HG03571 (cell line): ENCODE results near the gene COX4I1.
"Not testable (repeated sequence)": the region's sequence is repeated elsewhere in the genome, so short reads cannot be mapped to it uniquely, and the experiment has no call there.

Experiments used
- ATAC-seq: cut with Tn5 transposase; IDR thresholded peaks from one replicate; pipeline ENCODE4 v1.9.1; 2021; ENCODE audit not compliant: unreplicated experiment

Gene COX4I1

DNA sequence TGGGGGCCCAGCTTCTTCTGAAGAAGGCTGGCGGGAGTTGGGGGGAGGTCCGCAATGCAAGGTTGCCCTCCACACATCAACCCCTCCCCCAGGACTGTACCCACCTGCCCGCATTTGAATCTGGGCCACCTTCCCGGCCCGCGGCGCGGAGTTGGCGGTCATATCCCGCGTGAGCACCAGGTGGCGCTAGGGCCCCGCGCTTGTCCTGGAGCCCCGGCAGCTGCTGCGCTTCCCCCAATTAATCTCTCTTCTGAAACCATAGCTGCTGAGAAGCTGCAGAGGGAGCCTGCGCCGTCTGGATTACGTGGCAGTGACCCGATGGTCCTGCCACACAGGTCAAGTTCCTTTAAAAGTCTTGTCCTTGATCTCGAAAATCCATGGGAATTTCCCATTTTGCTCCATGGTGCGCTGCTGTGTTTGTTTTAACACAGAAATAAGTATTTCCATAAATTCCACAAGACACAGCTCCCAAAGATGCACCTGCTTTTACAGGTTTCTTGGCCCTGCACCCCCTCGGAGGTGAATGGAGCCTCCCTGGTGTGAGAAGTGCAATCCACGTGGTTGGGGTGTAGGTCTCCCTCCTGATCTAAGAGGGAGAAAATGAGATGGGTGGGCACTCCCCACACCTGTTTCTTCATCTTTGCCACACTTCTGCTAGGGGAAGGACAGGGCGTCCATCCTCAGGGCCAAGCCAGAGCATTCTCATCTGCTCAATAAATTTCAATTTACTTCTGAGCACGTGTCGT is 22.1 kb downstream of the COX4I1 start:
- peak; percentile 78 for ATAC-seq

DNA sequence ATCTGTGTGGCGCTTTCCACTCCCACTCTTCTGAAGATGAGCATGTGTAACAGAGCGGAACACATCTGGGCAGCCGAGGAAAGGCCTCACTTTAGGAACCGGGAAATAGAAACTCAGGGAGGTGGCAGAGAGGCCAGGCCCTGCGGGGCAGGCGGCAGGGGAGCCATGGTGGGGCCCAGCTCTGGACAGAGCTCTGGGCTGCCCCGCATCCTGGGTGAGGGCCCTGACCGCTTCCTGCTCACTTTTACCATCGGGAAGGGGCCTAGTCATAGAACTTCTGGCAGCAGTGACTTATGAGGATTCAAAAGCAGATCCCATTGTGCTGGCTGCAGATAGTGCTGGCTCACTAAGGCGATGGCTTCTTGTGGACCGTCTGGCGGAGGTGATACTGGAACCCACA is 22.6 kb downstream of the COX4I1 start:
- no peak for ATAC-seq

DNA sequence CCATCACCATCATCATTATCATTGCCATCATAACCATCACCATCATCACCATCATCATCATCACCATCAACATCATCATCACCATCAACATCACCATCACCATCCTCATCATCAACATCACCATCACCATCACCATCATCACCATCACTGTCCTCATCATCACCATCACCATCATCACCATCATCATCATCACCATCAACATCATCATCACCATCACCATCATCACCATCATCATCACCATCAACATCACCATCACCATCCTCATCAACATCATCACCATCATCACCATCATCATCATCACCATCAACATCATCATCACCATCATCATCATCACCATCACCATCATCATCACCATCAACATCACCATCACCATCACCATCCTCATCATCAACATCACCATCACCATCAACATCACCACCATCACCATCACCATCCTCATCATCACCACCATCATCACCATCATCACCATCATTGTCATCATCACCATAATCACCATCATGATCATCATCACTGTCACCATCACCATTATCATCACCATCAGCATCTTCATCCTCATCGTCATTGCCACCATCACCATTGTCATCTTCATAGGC is 23.9 kb downstream of the COX4I1 start:
- no peak for ATAC-seq

DNA sequence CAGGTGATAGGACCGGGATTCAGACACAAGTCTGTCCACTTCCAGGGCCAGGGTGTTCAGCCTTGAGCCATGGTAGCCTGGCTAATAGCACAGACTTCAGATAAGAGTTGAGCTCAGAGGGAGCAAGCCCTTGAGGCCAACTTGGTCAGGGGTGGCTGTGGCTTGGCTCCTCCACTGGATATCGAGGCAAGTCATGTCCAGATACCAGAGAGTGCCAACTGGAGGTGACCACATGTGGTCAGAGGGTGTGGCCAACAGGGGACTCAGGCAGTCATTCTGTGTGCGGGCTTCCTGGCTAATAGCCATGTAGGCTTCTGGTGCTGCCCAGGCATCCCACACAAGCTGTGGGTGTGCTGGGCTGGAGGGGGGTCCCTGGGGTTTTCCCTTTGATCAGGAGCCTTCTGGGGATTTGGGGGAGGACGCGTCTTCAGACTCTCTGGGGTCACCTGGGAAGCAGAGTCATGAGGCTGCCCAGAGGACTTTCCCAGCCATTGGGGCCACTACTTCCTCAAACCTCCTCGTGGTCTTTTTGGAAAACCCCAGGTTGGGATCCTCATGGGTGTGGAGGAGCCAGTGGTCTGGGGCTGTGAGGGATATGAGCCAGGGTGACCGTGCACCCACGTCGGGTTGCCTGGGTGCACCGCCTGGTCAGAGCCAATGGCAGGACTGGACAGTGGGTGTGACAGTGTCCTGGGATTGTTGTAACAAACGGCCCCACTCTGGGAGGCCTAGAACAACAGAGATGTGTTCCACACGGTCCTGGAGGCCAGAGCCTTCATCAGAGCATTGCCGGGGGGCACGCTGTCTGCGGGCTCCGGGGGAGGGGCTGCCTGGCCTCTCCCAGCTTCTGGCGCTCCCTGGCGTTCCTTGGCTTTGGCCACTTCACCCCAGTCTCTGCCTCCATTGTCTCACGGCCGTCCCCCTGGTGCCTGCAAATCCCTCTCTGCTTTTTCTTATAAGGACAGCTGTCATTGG is 25.0 kb downstream of the COX4I1 start:
- ATAC-seq: no peak

DNA sequence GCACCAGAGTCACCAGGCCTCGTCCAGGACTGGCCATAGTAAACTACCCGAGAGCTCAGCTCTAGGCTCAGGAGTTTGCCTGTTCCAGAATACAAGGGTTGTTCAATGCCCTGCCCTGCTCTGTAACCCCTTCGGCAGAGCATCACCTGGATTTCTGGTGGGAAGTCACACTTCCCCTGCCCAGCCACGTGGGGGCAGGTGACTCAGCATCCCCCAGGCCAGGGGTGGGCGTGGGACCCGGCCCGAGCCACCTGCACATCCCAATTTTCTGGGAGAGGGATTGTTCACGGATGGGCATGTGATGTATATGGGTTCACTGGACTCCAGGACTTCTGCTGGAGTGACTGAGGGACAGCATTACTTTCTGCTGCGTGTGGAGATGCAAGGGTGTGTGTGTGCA is 25.8 kb downstream of the COX4I1 start:
- ATAC-seq: no peak

DNA sequence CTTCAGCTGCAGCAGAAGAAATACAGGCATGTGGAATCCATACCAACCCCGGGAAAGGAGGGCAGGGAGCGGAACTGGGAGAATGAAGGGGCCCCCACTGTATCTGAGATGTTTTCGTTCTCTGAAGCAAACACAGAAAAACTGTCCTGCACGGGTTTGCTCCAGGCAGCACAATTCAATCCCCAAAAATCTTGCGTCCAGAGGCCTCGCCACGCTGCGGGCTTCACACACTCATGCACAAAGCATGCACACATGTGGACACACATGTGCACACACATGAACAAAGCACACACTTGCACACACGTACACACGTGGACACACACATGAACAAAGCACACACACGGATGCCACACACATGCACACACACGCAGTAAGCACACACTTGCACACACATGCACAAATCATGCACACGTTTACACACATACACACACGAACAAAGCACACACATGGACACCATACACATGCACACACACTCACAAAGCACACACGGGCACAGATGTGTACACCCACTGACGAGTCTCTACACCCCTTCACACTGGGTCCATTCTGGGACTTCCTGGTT is 27.3 kb downstream of the COX4I1 start:
- no peak for ATAC-seq

DNA sequence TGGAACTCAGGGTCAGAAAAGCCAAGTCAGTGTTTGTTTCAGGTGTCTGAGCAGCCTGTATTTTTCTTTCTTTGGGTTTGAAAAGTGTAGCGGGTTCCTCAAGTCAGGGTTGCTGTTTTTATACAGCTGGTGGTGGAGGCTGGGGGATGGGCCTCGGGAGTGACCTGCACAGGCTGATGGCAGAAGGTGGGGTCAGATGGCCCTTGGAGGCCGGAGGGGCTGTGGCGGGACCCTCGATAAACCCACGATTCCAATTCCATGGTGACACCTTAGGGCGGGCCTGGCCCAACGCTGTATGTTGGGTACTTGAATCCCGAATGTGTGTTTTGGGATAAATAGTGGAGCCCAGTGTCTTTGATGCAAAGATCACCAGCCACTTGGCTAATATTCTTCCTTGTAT is 28.7 kb downstream of the COX4I1 start:
- no peak for ATAC-seq

DNA sequence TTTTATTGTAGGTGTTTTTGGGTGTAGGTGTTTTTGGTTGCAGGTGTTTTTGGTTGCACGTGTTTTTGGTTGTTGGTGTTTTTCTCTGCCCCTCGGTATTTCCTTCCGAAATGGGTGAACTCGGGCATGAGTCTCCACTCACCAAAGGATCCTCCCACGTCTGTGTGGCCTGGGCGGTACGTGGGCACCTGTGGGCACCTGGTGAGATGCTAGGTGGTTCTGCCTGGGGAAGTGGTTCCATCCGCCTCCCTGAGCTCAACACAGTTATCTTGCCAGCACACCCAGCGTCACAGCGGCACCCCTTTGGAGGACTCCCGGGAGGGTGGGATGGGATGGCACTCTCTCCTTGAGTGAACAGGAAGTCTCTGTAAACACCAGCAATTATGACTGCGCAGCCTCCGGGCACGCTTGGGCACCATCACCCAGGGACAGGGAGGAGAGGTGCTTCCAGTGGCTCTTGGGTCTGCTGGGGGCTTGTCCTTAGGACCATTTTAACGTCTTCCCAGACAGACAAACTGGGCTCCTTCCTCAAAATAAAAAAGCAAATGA is 29.8 kb downstream of the COX4I1 start:
- ATAC-seq: no peak

DNA sequence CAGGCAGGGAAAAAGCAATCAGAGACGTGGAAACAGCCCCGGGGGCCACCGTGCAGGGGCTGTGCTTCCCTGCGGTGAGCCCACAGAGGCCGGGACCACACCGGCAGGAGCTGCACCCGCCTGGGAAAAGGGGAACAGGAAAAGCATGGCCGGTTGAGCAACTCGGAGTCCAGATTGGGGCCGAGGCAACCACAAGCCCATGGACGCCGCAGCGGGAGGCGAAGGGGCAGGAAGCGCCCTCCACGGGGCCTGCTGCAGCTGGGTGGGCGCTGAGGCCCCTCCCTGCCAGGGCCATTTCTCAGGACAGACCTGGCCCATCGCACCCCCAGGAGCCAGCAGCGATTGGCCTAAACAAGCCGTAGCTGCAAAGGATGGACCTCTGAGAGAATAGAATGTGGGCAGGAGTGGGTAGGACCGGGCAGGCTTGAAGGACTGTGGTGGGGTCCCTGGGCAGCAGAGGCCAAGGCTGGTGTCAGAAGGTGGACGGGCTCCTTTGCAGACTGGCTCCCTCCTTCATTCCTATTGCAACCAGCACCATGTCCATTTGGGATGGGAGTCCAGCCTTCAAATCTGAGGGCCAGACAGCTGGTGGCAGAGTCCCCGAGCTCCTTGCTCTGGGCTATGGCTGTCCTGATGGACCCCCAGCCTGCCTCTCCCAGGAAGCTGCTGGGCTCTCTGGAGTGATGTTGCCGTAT is 30.4 kb downstream of the COX4I1 start:
- ATAC-seq: no peak

DNA sequence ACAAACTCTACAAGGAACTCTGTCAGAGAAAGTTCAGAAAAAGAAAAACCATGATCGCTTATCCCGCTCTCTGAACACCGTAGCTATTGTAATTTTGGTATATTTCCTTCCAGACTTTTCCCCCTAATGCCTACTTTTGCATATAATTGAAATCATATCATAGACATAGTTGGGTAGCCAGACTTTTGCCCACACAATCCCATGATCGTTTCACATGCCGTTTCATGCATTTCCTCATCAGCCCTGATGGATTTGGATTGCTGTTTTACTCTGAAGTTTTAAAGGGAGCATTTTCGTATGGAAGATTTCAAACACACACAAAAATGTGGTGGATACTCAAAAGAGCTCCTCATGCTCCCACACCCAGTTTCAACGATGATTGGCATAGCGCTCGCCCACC is 31.3 kb downstream of the COX4I1 start:
- ATAC-seq: no peak

DNA sequence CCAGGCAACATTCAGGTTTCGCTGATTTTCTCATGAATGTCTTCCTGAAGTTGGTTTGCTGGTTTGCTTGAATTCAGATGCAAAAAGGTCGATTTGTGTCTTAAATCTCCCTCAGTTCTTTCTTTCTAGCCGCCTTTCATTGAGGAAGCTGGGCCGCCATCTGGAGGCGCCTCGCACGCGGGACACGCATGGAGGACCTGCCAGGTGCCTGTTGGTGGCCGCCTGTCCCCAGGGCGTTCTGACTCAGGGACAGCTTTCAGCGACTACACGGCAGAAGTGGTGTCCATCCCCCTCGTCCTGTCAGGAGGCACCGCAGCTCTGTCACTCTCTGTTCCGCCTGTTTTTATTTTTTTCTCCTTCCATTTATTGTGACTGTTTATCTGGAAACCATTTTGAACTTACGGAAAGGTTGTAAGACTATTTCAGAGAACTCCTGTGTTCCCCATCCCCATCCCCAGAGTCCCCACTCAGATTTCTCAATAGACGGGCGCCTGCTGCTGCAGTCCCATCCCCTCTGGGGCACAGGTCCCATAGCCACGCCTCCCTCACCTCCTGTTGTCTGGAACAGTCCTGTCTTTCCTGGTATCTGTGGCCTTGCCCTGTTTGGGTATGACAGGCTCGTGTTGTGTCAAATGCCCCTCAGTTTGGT is 33.2 kb downstream of the COX4I1 start:
- no peak for ATAC-seq

DNA sequence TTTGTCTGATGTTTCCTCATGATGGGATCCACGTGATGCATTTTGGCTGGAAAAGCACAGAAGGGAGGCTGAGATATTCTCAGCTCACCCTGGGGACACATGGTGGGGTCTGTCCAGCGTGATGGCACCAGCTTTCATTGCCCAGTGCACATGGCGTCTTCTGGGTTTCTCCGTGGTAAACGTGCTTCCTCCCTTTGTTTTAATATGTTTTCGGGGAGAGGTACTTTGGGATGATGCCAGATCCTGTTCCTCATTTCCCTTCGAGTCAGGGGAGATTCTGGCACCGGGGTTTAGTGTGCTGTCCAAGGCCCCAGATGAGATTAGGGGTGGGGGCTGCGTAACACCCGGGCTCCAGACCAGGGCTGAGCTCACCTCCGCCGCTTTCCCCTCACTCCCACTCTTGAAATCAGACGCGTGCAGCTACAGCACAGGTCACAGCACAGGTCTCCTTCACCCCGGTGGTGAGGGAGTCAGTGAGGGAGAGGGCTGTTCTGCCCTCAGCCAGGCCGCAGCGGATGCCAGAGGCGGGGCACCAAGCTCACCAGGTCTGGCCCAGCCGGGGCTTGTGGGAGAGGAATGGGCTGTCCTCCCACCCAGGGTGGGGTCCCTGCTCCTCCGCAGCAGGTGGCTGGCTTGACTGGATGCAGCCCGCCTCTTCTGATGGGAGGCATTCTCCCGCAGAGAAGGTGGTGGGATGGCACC is 33.9 kb downstream of the COX4I1 start:
- no peak for ATAC-seq

DNA sequence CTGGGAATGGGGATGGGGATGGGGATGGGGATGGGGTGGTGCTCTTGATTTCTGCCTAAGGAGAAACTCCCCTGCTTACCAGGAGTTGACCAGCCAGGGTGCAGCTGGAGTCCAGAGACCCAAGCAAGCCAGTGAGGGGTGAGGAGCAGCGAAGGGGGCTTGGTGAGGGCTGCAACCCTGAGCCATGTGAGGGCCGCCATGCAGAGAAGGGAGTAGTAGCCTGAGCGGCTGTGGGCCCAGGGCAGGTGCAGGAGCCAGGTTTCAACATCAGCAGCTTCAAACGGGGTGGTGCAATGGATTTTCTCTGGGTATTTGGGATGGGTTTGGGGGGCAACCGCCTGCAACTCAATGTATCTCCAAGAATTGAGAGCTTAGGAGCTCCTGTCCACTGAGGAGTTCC is 35.2 kb downstream of the COX4I1 start:
- no peak for ATAC-seq

DNA sequence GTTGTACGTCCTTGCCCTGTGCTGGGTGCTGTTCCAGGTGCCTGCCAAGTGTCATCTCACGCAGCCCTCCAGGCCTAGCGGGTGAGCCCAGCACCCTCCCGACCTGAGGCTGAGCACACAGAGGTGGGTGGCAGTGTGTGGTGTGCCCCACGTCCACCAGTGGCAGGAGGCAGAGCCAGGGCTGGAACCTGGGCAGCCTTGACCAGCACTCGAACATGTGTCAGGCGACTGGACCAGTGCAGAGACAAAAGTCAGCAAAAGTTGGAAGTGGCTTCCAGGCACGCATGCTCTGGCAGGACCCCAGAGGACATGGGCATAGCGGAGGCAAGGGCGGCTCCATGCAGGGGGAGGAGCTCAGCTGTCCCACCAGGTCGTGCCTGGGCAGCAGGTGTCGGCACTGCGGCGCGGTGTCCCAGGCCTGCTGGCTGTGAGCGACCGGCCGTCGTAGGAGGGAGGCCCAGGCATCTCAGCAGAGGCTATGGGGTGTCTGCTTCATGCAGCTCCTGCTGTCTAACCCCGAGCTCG is 35.8 kb downstream of the COX4I1 start:
- ATAC-seq: no peak

DNA sequence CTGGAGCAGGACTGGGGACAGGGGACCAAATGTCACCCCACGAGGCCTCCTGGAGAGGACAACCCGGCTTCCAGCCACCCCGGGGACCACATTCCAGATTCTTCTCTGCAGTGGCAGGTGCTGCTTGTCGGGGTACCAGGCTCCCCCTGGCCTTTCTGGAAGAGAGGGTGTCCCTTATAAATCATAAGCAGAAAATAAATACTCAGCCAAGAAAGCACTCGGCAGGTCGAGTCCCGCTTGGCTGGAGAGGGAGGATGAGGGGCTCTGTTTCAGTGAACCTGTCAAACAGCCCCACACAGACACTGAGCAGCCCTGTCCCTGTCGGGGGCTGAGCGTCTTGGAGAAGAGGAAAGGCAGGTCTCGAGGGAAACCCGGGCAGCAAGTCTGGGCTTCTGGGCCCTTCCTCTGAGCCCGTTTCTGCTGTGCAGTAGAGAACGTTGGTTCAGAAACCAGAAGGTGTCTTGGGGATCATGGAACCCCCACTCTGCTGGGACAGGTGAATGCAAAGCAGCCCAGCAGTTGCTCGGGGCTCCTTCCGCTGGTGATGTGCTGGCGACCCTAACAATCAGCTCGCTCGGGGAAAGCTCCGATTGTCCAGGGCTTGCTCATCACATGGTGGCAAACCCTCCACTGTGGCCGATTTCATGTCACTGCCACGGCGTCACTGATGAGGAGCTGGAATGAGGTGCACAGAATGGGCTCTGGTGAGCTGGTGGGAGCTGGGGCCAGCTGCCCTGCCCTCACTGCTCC is 36.6 kb downstream of the COX4I1 start:
- ATAC-seq: no peak

DNA sequence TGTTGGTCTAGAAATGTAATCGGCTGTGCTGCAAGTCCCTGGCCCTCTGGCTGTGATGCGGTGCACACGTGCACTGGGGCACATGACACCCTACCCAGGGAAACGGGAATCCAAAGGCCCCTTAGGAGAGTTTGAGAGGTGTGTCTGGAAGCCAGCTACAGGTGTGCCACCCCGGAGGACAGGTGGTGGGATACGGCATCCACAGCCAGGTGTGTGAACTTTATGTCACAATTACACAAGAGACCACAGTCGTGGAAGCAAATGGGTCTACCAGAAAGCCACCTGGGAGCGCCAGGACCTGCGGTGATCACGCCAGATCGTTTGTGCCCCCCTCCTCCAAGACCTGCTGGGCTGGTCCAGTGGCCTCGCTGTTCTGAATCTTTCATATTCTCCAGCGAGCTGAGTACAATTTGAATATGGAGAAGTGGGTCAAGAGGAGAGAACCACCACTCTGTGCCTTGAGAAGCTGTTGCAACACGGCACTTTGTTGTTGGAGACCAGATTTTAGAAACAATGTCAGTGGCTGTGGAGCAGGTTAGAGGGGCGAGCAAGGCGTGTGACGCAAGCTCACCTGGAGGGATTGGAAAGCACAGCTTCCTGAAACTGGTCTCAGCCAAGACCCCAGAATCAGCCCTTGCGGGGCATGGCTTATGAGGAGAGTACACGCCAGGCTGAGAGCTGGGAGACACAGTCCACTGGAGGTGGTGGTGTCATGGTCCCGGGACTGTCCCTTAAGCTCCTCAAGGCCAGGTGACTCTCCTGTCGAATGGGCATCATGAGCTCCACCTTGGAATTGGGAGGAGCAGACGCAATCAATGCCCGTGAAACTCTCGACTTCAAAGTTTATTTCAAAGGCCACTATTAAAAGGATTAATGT is 37.4 kb downstream of the COX4I1 start:
- no peak for ATAC-seq

DNA sequence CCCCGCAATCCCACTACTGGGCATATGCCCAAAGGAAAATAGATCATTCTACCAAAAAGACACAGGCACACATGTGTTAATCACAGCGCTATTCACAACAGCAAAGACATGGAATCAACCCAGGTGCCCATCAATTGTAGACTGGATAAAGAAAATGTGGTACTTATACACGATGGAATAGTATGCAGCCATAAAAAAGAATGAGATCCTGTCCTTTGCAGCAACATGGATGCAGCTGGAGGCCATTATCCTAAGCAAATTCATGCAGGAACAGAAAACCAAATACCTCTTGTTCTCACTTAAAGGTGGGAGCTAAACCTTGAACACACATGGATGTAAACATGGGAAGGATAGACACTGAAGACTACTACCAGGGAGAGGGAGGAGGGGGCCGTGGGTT is 38.2 kb downstream of the COX4I1 start:
- not testable (repeated sequence) for ATAC-seq

DNA sequence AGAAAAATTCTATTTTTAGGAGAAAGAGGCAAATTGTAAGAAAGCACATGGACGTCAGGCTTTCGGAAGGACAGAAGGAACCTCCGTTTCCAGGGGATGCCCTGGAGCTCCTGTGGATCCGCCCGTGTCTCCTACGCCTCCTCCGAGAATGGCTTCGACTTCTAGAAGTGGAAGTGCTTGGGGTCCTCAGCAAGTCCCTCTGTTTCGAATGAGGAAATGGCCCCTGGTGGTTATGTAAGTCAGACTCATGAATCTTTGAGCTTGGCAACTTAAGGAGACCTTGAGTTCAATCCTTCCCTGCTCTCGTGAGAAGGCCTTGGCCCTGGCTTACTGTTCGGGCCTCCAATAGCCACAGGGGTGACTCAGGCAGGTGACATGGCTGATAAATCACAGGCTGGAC is 38.9 kb downstream of the COX4I1 start:
- ATAC-seq: no peak
